K562 (cell line): ENCODE data around the gene TIGAR. TPM values are rescaled to one million over a fixed set of nuclear protein-coding genes. Genes with fewer than 3 reads are reported as not detected.

Experiments used
- CEBPZ ChIP-seq: fragments of 150-350 bp; IDR thresholded peaks from 2 replicates; pipeline ENCODE4 v1.6.1; 2014; ENCODE audit warnings: low read depth, mild to moderate bottlenecking, low read length, borderline replicate concordance
- DEAF1 ChIP-seq: fragments of 450-650 bp; formaldehyde crosslinking; IDR thresholded peaks from 2 replicates; pipeline ENCODE4 v1.4.0; 2020; ENCODE audit warnings: mild to moderate bottlenecking, moderate library complexity
- GTF2E2 ChIP-seq: fragments of 200-800 bp; sonication (Bioruptor generic); IDR thresholded peaks from 2 replicates; pipeline ENCODE4 v1.6.1; 2016; ENCODE audit warnings: missing genetic modification characterization, missing compliant biosample characterization
- GTF2F1 ChIP-seq: IDR thresholded peaks from 2 replicates; pipeline ENCODE4 v1.6.1; 2011; ENCODE audit warnings: low read depth, low read length, improper control_type of control experiment
- MAFK ChIP-seq: IDR thresholded peaks from 2 replicates; pipeline ENCODE4 v1.6.1; 2011; ENCODE audit warnings: low read length, improper control_type of control experiment
- MAZ ChIP-seq, 2 experiments: fragments of 450-650 bp in 1 of 2; sonication (generic) in 1 of 2; formaldehyde crosslinking; IDR thresholded peaks in 1 of 2; conservative IDR thresholded peaks in 1 of 2; 2 replicates each; pipeline versions ENCODE4 v1.4.0 to v1.5.0; 2020; ENCODE audit warnings: mild to moderate bottlenecking in 1 of 2, missing genetic modification reagents in 1 of 2
- MCM2 ChIP-seq: fragments of 450-650 bp; IDR thresholded peaks from 2 replicates; pipeline ENCODE4 v1.6.1; 2017; ENCODE audit warnings: low read depth, mild to moderate bottlenecking
- MECOM ChIP-seq: fragments of 250-450 bp; sonication (Bioruptor Pico); IDR thresholded peaks from 2 replicates; pipeline ENCODE4 v1.8.0; 2022; ENCODE audit warnings: inconsistent platforms
- MEF2D ChIP-seq: conservative IDR thresholded peaks from 2 replicates; pipeline ENCODE4 v1.6.1; 2016; ENCODE audit warnings: low read depth, missing genetic modification characterization, missing compliant biosample characterization
- NFYB ChIP-seq: IDR thresholded peaks from 2 replicates; pipeline ENCODE4 v1.6.1; 2011; ENCODE audit warnings: mild to moderate bottlenecking, moderate library complexity; ENCODE audit not compliant: insufficient read length; ENCODE audit errors: extremely low read depth
- PHTF2 ChIP-seq: fragments of 250-450 bp; sonication (Bioruptor Pico); IDR thresholded peaks from 2 replicates; pipeline ENCODE4 v1.5.0; 2021; ENCODE audit warnings: mild to moderate bottlenecking
- RNF219 ChIP-seq: fragments of 250-450 bp; sonication (Bioruptor Pico); IDR thresholded peaks from 2 replicates; pipeline ENCODE4 v1.5.0; 2022; ENCODE audit warnings: mild to moderate bottlenecking
- RUNX1 ChIP-seq: sonication (generic); IDR thresholded peaks from 2 replicates; pipeline ENCODE4 v1.6.1; 2016; ENCODE audit warnings: antibody characterized with exemption, low read depth
- SIRT6 ChIP-seq: IDR thresholded peaks from one replicate; pipeline ENCODE4 v1.6.1; 2012; ENCODE audit warnings: low read depth, mild to moderate bottlenecking, control low read depth, inconsistent platforms, low read length, moderate library complexity
- SREBF1 ChIP-seq: fragments of 150-350 bp; IDR thresholded peaks from 2 replicates; pipeline ENCODE4 v1.6.1; 2014; ENCODE audit warnings: antibody characterized with exemption, low read depth, low read length, borderline replicate concordance
- TCF7 ChIP-seq: sonication (generic); IDR thresholded peaks from 2 replicates; pipeline ENCODE4 v1.6.1; 2016; ENCODE audit warnings: antibody characterized with exemption, borderline replicate concordance
- ZNF324 ChIP-seq: fragments of 250-450 bp; sonication (Bioruptor Pico); IDR thresholded peaks from 2 replicates; pipeline ENCODE4 v1.4.0; 2020; ENCODE audit warnings: mild to moderate bottlenecking
- ZNF644 ChIP-seq: fragments of 200-800 bp; sonication (Bioruptor generic); IDR thresholded peaks from 2 replicates; pipeline ENCODE4 v1.6.1; 2016; ENCODE audit warnings: low read depth, missing genetic modification characterization, missing compliant biosample characterization
- polyA plus RNA-seq, 8 experiments: library from polyadenylated mRNA; depleted of rRNA in 4 of 8; stranded (reverse) in 5 of 8; unstranded in 3 of 8; fragments of >200 nt; fragmentation: Nextera tagmentation in 2 of 8; fragmentation: Illumina TruSeq in 1 of 8; extraction: Ambion mirVana in 2 of 8; extraction: Trizol in 1 of 8; gene quantifications; 2 replicates each; pipeline versions ENCODE4 v1.2.1 to v1.2.3, GENCODE V29; 2011 to 2014; ENCODE audit warnings: inconsistent platforms in 1 of 8, missing spikeins in 1 of 8
- total RNA-seq, 7 experiments: library from RNA; depleted of rRNA in 6 of 7; stranded (reverse); fragments of >200 nt in 6 of 7; fragmentation: Illumina TruSeq in 2 of 7; extraction: Trizol in 2 of 7; gene quantifications; 2 replicates each; pipeline versions ENCODE4 v1.2.1 to v1.2.3, GENCODE V29; 2011 to 2021; ENCODE audit warnings: low replicate concordance in 1 of 7
- TF ChIP-seq, protein P1 (sequence below): fragments of 450-650 bp; IDR thresholded peaks from 2 replicates; pipeline ENCODE4 v1.6.1; 2017; ENCODE audit warnings: antibody characterized with exemption

TIGAR gene
- total and polyA plus RNA-seq, 9 of the 15 experiments (the other 6 are each of a cell fraction or from before 2014, with no cell fraction given) = 0.11 to 1.0 (median 0.53) TPM; not detected in 2

- no peak for TF ChIP-seq GTF2F1
- no peak for TF ChIP-seq NFYB
- no peak for TF ChIP-seq RNF219 (CRISPR knock-in tag)
- no peak; the same call in 1 of the 2 replicates for TF ChIP-seq GTF2E2 (tag)
- no peak for TF ChIP-seq MEF2D (tag)
- TF ChIP-seq MECOM (CRISPR knock-in tag) = no peak
- no peak for TF ChIP-seq MCM2
- TF ChIP-seq, protein P1, sequence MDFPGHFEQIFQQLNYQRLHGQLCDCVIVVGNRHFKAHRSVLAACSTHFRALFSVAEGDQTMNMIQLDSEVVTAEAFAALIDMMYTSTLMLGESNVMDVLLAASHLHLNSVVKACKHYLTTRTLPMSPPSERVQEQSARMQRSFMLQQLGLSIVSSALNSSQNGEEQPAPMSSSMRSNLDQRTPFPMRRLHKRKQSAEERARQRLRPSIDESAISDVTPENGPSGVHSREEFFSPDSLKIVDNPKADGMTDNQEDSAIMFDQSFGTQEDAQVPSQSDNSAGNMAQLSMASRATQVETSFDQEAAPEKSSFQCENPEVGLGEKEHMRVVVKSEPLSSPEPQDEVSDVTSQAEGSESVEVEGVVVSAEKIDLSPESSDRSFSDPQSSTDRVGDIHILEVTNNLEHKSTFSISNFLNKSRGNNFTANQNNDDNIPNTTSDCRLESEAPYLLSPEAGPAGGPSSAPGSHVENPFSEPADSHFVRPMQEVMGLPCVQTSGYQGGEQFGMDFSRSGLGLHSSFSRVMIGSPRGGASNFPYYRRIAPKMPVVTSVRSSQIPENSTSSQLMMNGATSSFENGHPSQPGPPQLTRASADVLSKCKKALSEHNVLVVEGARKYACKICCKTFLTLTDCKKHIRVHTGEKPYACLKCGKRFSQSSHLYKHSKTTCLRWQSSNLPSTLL = no peak
- TF ChIP-seq ZNF324 (CRISPR knock-in tag) = no peak
- TF ChIP-seq DEAF1 (CRISPR knock-in tag) = no peak
- TF ChIP-seq ZNF644 (tag) = no peak
- no peak for TF ChIP-seq SIRT6
- peak; percentile 59 to 86; a peak in 3 of 4 replicates for TF ChIP-seq MAZ (CRISPR knock-in tag; conservative IDR thresholded peaks at IDR 0.05 in 1 of 2, IDR thresholded peaks at IDR 0.05 in 1 of 2)
- no peak for TF ChIP-seq PHTF2
- TF ChIP-seq CEBPZ = no peak
- TF ChIP-seq SREBF1 = no peak
- no peak for TF ChIP-seq MAFK
- TF ChIP-seq RUNX1 = no peak
- no peak for TF ChIP-seq TCF7
Measured at GRCh38 chr12:4272424-4273272, 48.4 kb upstream of the TIGAR start (continued).
